HG03097 (cell line): Measurements from ENCODE around the gene RHAG.
"Not testable (repeated sequence)": the region's sequence is repeated elsewhere in the genome, so short reads cannot be mapped to it uniquely, and the experiment has no call there.

ENCODE experiments used
- ATAC-seq: cut with Tn5 transposase; IDR thresholded peaks from one replicate; pipeline ENCODE4 v1.9.1; 2021; ENCODE audit not compliant: unreplicated experiment, low FRiP score

Gene RHAG

GRCh38 chr6:49637350-49637731 is 702 bp upstream of the RHAG start:
- no peak for ATAC-seq

- no peak for ATAC-seq
Observed at GRCh38 chr6:49635978-49636712, 494 bp downstream of the RHAG start.

GRCh38 chr6:49635480-49635879 is 1.2 kb downstream of the RHAG start:
- no peak for ATAC-seq

GRCh38 chr6:49634836-49635218 is 1.8 kb downstream of the RHAG start:
- ATAC-seq = no peak

GRCh38 chr6:49634092-49634835 is 2.4 kb downstream of the RHAG start:
- no peak for ATAC-seq

GRCh38 chr6:49633541-49633940 is 3.1 kb downstream of the RHAG start:
- ATAC-seq = no peak

GRCh38 chr6:49632727-49633126 is 3.9 kb downstream of the RHAG start:
- no peak for ATAC-seq

GRCh38 chr6:49629485-49630088 is 7.1 kb downstream of the RHAG start:
- ATAC-seq = not testable (repeated sequence)

- no peak for ATAC-seq
Observed at GRCh38 chr6:49626811-49627210, 9.8 kb downstream of the RHAG start.

- no peak for ATAC-seq
Observed at GRCh38 chr6:49618257-49618656, 18.4 kb downstream of the RHAG start.

GRCh38 chr6:49614144-49614543 is 22.5 kb downstream of the RHAG start:
- ATAC-seq = not testable (repeated sequence)

GRCh38 chr6:49609285-49609684 is 27.4 kb downstream of the RHAG start:
- ATAC-seq = no peak

- ATAC-seq = not testable (repeated sequence)
Observed at GRCh38 chr6:49608275-49608674, 28.4 kb downstream of the RHAG start.

GRCh38 chr6:49607391-49607982 is 29.2 kb downstream of the RHAG start:
- ATAC-seq = no peak

GRCh38 chr6:49606721-49607390 is 29.8 kb downstream of the RHAG start:
- ATAC-seq = peak; percentile 92

GRCh38 chr6:49604080-49604479 is 32.6 kb downstream of the RHAG start:
- not testable (repeated sequence) for ATAC-seq

GRCh38 chr6:49587262-49587661 is 49.4 kb downstream of the RHAG start:
- not testable (repeated sequence) for ATAC-seq

- no peak for ATAC-seq
Observed at GRCh38 chr6:49582529-49582928, 54.1 kb downstream of the RHAG start.

- ATAC-seq = no peak
Observed at GRCh38 chr6:49579649-49580048, 57.0 kb downstream of the RHAG start.

GRCh38 chr6:49576618-49577017 is 60.0 kb downstream of the RHAG start:
- no peak for ATAC-seq
